AG09309 (cell line): ENCODE measurements around the gene ADAM19.

Experiments used
- DNase-seq: peaks from one replicate; pipeline ENCODE4 v3.0.0-alpha.2; 2010; ENCODE audit warnings: low read depth
- H3K4me3 ChIP-seq: 2 replicates; pipeline ENCODE4 v1.5.1; 2011; ENCODE audit warnings: mild to moderate bottlenecking, low read depth, low read length, moderate library complexity; ENCODE audit not compliant: control insufficient read depth
- TF ChIP-seq, protein P1 (sequence below): IDR thresholded peaks from 2 replicates; pipeline ENCODE4 v1.5.1; 2011; ENCODE audit warnings: mild to moderate bottlenecking, low read depth, low read length, inconsistent platforms; ENCODE audit not compliant: insufficient read depth, control insufficient read depth; ENCODE audit errors: missing control alignments

ADAM19 gene

DNA sequence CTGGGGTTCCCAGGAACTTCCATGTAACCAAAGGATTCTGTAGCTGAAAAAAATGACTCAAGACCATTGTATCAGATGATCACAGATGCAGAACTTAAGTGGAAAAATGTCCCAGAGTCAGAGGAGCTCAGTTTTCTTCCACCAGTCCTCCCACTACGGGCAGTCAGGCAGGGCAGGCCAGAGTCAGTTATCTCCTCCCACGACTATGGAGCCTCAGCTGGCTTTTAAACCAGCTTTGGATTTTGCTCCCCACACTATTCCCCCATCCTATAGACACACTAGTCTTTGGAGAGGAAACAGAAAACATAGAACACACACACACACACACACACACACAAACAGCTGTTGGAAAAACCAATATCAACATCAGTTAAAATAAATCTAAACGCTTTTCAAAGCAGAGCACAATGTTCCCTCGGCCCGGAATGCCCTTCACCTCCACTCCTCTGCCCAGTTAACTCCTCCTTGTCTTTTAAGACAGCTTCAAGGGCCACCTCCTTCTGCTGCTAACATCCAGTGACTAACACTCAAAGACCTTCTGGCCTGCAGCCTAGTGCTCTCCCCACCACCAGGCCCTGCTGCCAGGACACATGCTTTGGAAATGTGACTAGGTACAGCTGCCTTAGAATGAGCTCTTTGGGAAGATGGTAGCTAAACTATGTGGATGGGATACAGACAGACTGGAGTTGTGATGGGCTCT lies 58.8 kb downstream of the ADAM19 start:
- H3K4me3 ChIP-seq = no peak overlapping the region
- DNase-seq = peak; percentile 79
- TF ChIP-seq, protein P1, sequence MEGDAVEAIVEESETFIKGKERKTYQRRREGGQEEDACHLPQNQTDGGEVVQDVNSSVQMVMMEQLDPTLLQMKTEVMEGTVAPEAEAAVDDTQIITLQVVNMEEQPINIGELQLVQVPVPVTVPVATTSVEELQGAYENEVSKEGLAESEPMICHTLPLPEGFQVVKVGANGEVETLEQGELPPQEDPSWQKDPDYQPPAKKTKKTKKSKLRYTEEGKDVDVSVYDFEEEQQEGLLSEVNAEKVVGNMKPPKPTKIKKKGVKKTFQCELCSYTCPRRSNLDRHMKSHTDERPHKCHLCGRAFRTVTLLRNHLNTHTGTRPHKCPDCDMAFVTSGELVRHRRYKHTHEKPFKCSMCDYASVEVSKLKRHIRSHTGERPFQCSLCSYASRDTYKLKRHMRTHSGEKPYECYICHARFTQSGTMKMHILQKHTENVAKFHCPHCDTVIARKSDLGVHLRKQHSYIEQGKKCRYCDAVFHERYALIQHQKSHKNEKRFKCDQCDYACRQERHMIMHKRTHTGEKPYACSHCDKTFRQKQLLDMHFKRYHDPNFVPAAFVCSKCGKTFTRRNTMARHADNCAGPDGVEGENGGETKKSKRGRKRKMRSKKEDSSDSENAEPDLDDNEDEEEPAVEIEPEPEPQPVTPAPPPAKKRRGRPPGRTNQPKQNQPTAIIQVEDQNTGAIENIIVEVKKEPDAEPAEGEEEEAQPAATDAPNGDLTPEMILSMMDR = no peak

DNA sequence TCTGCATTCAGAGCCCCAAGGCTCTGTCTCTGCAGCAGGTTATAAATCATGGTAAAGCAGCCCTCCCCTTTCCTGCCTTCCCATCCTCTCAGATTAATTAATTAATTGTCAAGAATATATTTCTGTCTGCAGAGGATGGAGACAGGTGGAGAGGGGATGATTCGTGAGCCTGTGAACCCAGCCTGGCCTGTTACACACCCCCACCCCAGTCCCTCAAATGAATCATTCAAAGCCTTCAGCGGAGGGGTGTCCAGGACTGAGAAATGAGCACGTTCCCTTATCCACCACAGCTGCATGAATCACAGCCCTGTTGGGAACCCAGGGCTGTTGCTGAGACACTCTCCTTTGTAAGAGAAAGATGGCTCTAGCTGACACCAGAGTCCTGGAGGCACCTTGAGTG lies 59.6 kb downstream of the ADAM19 start:
- DNase-seq = no peak
- no peak overlapping the region for H3K4me3 ChIP-seq
- TF ChIP-seq, protein P1 = no peak

DNA sequence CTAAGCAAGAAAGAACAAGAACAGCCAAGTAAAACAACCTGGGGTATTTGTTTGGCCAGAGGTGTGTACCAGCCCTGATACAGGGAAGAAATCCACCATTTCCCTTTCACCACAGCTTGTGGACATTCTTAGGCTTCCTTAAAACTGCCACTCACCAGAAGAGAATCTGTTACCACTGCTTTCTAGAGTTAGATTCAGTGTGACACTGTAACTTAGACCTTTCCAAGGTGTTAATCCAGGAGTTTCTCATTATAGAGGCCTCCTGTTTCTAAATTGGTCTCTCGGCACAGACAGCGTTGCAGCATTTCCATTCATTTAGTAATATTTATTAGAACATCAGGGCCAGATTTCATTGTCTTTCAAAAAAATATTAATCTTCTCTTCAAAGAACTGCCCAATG lies 60.6 kb downstream of the ADAM19 start:
- TF ChIP-seq, protein P1 = no peak
- DNase-seq = no peak
- H3K4me3 ChIP-seq = no peak overlapping the region

DNA sequence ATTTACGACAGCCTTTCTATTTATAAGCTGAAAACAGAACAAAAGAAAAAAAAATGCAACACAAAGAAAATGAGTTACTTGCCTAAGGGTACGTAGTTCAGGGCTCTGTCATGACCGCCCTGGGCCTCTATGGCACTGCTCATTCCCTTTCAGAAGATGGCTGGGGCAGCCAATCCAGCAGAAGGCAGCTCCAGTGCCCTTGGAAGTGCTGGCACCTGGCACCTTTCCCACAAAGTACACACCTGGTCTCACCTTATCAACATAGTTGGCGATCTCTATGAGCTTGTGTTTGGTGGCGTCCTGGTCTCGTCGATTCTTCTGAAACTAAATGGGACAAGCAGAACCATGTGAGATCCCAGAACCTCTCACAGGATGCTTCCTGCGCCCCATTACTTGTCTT lies 62.4 kb downstream of the ADAM19 start:
- no peak overlapping the region for H3K4me3 ChIP-seq
- DNase-seq = no peak
- TF ChIP-seq, protein P1 = no peak

DNA sequence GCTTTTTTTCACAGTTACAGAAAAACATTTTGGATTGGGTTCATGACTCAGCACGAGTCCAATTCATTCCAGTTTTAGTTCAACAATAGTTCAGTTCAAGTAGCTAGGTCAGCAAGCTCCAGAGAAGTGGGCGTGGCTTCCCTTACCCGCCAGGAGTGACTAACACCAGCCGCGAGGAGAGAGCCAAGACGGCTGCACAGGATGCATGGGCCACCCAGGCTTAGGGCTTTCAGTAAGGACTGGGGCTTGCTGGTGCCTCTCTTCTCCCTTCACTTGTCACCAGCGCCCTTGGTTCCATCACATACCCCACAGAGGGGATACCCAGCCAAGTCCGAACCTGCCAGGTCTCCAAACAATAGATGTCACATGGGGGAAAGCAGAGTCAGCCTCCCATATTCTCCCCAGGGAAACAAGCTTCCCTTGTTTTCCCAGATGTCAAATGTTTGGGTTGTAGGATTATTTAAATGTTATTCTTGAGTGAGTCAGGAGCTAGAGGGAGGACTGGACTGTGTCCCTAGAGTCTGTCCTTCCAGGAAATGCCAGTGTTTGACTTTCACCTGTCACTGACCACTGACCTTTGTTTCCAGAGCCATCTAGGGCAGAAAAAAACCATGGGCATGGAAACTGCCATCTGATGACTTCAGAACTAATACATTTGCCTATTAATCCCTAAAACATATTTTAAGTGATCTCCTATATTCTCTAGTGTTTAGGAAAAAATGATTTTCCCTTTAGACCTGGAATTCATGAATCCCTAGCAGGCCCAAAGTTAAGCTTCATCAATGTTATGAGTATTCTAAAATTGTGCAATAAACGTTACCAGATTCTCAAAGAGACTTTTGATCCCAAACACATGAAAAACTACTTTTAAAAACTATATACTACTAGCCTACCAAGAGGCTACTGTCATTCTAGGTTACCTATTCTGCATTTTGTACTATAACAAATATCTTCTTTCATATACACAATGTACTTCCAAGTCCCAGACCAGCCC lies 63.6 kb downstream of the ADAM19 start:
- DNase-seq = peak; percentile 93
- H3K4me3 ChIP-seq = no peak overlapping the region
- TF ChIP-seq, protein P1 = no peak

DNA sequence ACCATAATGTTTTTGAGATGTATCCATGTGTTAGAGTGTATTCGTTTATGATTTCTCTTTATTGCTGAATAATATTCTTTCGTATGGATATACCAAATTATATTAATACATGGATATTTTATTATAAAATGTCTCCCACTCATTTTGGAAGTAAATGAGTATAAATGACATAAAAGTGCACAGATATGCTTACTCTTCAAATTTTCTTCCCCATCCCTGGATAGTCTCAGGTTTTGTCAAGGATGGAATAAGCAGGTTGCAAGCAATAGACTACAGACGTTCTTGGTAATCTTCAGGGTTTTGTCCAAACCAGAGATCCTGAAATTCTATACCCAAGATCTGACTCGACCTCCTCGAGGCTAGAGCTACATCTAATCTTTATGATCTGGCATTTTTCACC lies 64.9 kb downstream of the ADAM19 start:
- TF ChIP-seq, protein P1 = no peak

More for the DNA sequence above, 64.9 kb downstream of the ADAM19 start:
- no peak overlapping the region for H3K4me3 ChIP-seq
- DNase-seq = no peak
